GM12878 (cell line): Measurements from ENCODE around the gene USH2A.

Experiments
- PRDM15 ChIP-seq: fragments of 450-650 bp; formaldehyde crosslinking; IDR thresholded peaks from 2 replicates; pipeline ENCODE4 v1.4.0; 2020; ENCODE audit warnings: mild to moderate bottlenecking, moderate library complexity
- TCF7 ChIP-seq: IDR thresholded peaks from 2 replicates; pipeline ENCODE4 v1.6.1; 2014; ENCODE audit warnings: antibody characterized with exemption, borderline replicate concordance

GRCh38 chr1:216024546-216024945 is 398.7 kb downstream of the USH2A start:
- TF ChIP-seq TCF7: no peak
- no peak for TF ChIP-seq PRDM15
